HG03097 (cell line): ENCODE measurements around the gene FCHSD2.
"Not testable (repeated sequence)": the region's sequence is repeated elsewhere in the genome, so short reads cannot be mapped to it uniquely, and the experiment has no call there.

Experiments
- ATAC-seq: cut with Tn5 transposase; IDR thresholded peaks from one replicate; pipeline ENCODE4 v1.9.1; 2021; ENCODE audit not compliant: unreplicated experiment, low FRiP score

FCHSD2 gene

GRCh38 chr11:72812604-72812966 is 329.5 kb downstream of the FCHSD2 start:
- no peak for ATAC-seq

DNA sequence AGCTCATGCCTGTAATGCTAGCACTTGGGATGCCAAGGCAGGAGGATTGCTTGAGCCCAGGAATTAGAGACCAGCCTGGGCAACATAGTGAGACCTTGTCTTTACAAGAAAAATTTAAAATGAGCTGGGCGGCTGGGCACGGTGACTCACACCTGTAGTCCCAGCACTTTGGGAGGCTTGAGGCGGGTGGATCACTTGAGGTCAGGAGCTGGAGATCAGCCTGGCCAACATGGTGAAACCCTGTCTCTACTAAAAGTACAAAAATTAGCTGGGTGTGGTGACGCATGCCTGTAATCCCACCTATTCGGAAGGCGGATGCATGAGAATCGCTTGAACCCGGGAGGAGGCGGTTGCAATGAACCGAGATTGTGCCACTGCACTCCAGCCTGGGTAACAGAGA is 330.4 kb downstream of the FCHSD2 start:
- not testable (repeated sequence) for ATAC-seq

- ATAC-seq: no peak
Observed at GRCh38 chr11:72808331-72808798, 333.8 kb downstream of the FCHSD2 start.

DNA sequence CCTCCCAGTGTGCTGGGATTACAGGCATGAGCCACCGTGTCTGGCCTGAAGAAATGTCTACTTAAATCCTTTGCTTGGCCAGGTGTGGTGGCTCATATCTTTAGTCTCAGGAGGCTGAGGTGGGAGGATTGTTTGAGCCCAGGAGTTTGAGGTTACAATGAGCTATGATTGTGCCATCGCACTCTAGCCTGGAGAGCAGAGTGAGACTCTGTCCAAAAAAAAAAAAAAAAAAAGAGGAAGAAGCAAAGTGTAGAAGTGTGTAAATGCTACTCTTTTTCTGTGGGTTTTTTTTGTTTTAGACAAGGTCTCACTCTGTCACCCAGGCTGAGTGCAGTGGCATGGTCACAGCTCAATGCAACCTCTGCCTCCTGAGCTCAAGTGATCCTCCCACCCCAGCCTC is 334.3 kb downstream of the FCHSD2 start:
- no peak for ATAC-seq

- ATAC-seq: no peak
Observed at GRCh38 chr11:72807021-72807693, 335.0 kb downstream of the FCHSD2 start.

GRCh38 chr11:72806378-72806777 is 335.7 kb downstream of the FCHSD2 start:
- not testable (repeated sequence) for ATAC-seq

DNA sequence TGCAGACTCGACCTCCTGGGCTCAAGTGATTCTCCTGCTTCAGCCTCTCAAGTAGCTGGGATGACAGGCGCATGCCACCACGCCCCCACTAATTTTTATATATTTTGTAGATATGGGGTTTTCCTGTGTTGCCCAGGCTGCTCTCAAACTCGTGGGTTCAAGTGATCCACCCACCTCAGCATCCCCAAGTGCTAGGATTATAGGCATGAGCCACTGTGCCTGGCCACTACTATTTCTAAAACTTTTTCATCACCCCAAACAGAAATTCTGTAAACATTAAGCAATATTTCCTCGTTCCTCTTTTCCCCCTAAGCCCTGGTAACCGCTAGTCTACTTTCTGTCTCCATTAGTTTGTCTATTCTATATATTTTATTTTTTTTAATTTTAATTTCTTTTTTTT is 336.9 kb downstream of the FCHSD2 start:
- ATAC-seq: no peak

DNA sequence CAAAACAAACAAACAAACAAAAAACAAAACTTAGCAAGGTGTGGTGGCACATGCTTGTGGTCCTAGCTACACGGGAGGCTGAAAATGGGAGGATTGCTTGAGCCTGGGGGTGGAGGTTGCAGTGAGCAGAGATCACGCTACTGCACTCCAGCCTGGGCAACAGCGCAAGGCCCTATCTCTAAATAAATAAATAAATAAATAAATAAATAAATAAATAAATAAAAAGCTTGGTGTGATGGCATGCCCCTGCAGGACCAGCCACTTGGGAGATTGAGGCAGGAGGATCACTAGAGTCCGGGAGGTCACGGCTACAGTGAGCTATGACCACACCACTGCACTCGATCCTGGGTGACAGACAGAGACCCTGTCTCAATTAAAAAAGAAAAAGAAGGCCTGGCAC is 339.3 kb downstream of the FCHSD2 start:
- ATAC-seq: no peak

GRCh38 chr11:72799441-72799840 is 342.7 kb downstream of the FCHSD2 start:
- no peak for ATAC-seq

- no peak for ATAC-seq
Observed at GRCh38 chr11:72798361-72798760, 343.8 kb downstream of the FCHSD2 start.

GRCh38 chr11:72793425-72794367 is 348.4 kb downstream of the FCHSD2 start, which contains the start of gene STARD10:
Gene STARD10 (minus strand): TSS chr11:72794047. CDS start chr11:72781181, 12,866 bp downstream.
- peak; percentile 90 for ATAC-seq

GRCh38 chr11:72793076-72793424 is 349.1 kb downstream of the FCHSD2 start:
- ATAC-seq: peak; percentile 1

GRCh38 chr11:72792437-72793021 is 349.6 kb downstream of the FCHSD2 start:
- ATAC-seq: no peak

DNA sequence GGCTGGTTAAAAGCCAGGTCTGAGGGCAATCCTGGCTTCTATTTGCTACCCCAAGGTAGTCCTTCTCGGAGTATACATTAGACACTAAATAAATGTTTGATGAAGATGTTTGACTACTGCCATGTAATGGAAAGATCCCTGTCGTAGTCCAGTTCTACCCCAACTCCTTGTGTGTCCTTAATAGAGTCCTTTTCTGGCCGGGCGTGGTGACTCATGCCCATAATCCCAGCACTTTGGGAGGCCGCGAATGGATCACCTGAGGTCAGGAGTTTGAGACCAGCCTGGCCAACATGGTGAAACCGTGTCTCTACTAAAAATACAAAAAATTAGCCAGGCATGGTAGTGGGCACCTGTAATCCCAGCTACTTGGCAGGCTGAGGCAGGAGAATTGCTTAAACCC is 350.9 kb downstream of the FCHSD2 start:
- not testable (repeated sequence) for ATAC-seq

- no peak for ATAC-seq
Observed at GRCh38 chr11:72789493-72790131, 352.5 kb downstream of the FCHSD2 start.

GRCh38 chr11:72788241-72788640 is 353.9 kb downstream of the FCHSD2 start:
- no peak for ATAC-seq

GRCh38 chr11:72787216-72788104 is 354.7 kb downstream of the FCHSD2 start:
- no peak for ATAC-seq
